Smooth muscle cell (in vitro differentiated cells): ENCODE results near the gene NMNAT3. TPM values are rescaled to one million over a fixed set of nuclear protein-coding genes. Genes with fewer than 3 reads are reported as not detected.

Source experiments
- DNase-seq: peaks from one replicate; lab custom pipeline; 2025; ENCODE audit not compliant: unreplicated experiment; lab: John Stamatoyannopoulos, UW
- H2AFZ ChIP-seq: fragments of 200-600 bp; sonication (generic); 2 replicates; pipeline ENCODE4 v1.6.0; 2016; ENCODE audit warnings: antibody characterized with exemption, low read depth, mild to moderate bottlenecking
- H3F3A ChIP-seq: fragments of 200-600 bp; sonication (generic); 2 replicates; pipeline ENCODE4 v1.6.0; 2017; ENCODE audit warnings: antibody characterized with exemption, low read depth
- H3K27ac ChIP-seq: fragments of 200-600 bp; sonication (generic); 2 replicates; pipeline ENCODE4 v1.5.1; 2016; ENCODE audit warnings: low read depth, mild to moderate bottlenecking
- H3K27me3 ChIP-seq: fragments of 200-600 bp; sonication (generic); 2 replicates; pipeline ENCODE4 v1.6.1; 2016; ENCODE audit warnings: low read depth, mild to moderate bottlenecking
- H3K36me3 ChIP-seq: fragments of 200-600 bp; sonication (generic); 2 replicates; pipeline ENCODE4 v1.5.1; 2016; ENCODE audit warnings: low read depth
- H3K4me1 ChIP-seq: fragments of 200-600 bp; sonication (generic); 2 replicates; pipeline ENCODE4 v1.5.1; 2016; ENCODE audit warnings: low read depth
- H3K4me2 ChIP-seq: fragments of 200-600 bp; sonication (generic); 2 replicates; pipeline ENCODE4 v1.6.0; 2016; ENCODE audit warnings: mild to moderate bottlenecking
- H3K4me3 ChIP-seq: fragments of 200-600 bp; sonication (generic); 2 replicates; pipeline ENCODE4 v1.5.1; 2016; ENCODE audit warnings: mild to moderate bottlenecking
- H3K79me2 ChIP-seq: fragments of 200-600 bp; sonication (generic); 2 replicates; pipeline ENCODE4 v1.6.0; 2016; ENCODE audit warnings: low read depth, mild to moderate bottlenecking
- H3K9ac ChIP-seq: fragments of 200-600 bp; sonication (generic); 2 replicates; pipeline ENCODE4 v1.6.0; 2016; ENCODE audit warnings: low read depth
- H3K9me3 ChIP-seq: fragments of 200-600 bp; sonication (generic); replicated peaks from 2 replicates; pipeline ENCODE4 v1.5.1; 2016; ENCODE audit warnings: low read depth
- H4K20me1 ChIP-seq: fragments of 200-600 bp; sonication (generic); 2 replicates; pipeline ENCODE4 v1.6.0; 2016; ENCODE audit warnings: low read depth
- WGBS: methylation state at CpG from one replicate; pipeline ENCODE4 v1.1.7; 2016; ENCODE audit warnings: low lambda C conversion rate; 5-methylcytosine and 5-hydroxymethylcytosine counted together
- polyA plus RNA-seq: library from polyadenylated mRNA; unstranded; fragments of >200 nt; fragmentation: Nextera tagmentation; extraction: Ambion mirVana; gene quantifications from 2 replicates; pipeline ENCODE4 v1.2.1, GENCODE V29; 2016
- total RNA-seq: library from RNA; depleted of rRNA; stranded (reverse); fragments of >200 nt; gene quantifications from 2 replicates; pipeline ENCODE4 v1.2.3, GENCODE V29; 2014
- TF ChIP-seq, protein P1 (sequence below): fragments of 200-600 bp; sonication (generic); IDR thresholded peaks from 2 replicates; pipeline ENCODE4 v1.5.1; 2017; ENCODE audit warnings: borderline replicate concordance, mild to moderate bottlenecking, antibody characterized with exemption; ENCODE audit not compliant: insufficient read depth, poor library complexity, severe bottlenecking

The NMNAT3 gene
- total and polyA plus RNA-seq, 2 experiments from 2014 or later, result 0.18 to 0.65 TPM

DNA sequence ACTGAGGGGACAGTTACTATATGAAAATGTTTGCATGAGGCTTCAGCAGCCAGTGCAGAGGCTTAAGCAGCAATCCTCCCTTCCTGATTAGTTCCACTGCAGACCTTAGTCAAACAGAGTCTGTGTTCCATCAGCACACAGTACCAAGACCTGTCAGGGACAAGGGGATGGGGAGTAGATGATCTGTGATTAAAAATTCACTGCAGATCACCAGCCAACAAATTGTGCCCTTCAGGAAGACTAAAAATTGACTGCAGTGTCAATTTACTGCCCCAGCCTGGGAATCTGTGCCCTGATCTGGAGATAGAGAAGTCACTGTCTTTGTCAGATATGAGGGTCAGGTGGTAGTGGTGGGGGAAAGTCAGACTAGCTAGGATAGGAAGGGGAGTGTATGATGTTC, 13.8 kb upstream of the NMNAT3 start:
- Histone ChIP-seq H2AFZ (no peak overlapping the region), H3K27ac (no peak overlapping the region), H3K4me3 (no peak overlapping the region), H3K36me3 (no peaks in the 10 kb centered on the region), H3K9me3 (no peaks in the 10 kb centered on the region), H3K4me2 (no peak overlapping the region), H3K4me1 (peaks cover 17% of the 10 kb centered on the region), H3K9ac (no peak overlapping the region), H3K79me2 (no peaks in the 10 kb centered on the region), H4K20me1 (no peaks in the 10 kb centered on the region), H3F3A (no peaks in the 10 kb centered on the region), H3K27me3 (peaks cover 16% of the 10 kb centered on the region)
- no peak for DNase-seq
- TF ChIP-seq, protein P1, sequence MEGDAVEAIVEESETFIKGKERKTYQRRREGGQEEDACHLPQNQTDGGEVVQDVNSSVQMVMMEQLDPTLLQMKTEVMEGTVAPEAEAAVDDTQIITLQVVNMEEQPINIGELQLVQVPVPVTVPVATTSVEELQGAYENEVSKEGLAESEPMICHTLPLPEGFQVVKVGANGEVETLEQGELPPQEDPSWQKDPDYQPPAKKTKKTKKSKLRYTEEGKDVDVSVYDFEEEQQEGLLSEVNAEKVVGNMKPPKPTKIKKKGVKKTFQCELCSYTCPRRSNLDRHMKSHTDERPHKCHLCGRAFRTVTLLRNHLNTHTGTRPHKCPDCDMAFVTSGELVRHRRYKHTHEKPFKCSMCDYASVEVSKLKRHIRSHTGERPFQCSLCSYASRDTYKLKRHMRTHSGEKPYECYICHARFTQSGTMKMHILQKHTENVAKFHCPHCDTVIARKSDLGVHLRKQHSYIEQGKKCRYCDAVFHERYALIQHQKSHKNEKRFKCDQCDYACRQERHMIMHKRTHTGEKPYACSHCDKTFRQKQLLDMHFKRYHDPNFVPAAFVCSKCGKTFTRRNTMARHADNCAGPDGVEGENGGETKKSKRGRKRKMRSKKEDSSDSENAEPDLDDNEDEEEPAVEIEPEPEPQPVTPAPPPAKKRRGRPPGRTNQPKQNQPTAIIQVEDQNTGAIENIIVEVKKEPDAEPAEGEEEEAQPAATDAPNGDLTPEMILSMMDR, result no peak

DNA sequence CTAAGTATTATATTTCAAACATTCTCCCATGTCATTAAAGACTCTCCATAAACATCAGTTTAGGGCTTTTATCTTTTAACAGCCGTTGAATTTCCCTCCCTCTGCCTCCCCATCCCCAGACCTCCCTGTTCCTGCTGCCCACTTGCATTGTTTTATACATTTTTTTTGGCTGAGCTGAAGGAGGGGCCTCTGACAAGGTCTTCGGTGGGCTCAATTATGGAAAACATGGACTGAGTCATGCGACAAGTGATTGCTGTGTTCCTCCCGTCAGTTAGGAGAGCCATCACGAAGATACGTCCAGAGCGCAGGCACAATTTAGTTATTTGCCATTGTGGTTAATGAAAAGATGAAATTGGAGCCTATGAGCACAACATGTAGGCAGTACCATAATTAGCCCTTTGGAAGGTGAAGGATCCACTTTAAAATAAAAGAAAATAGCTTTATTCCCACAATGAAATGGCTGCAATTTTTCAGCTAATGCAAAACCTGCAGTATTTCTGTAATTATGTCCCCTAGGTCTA, 12.0 kb upstream of the NMNAT3 start:
- Histone ChIP-seq H3K4me2 (no peak overlapping the region), H3K4me3 (no peak overlapping the region), H3K27me3 (peaks cover 22% of the 10 kb centered on the region), H2AFZ (no peak overlapping the region), H3K9ac (no peak overlapping the region), H3K79me2 (no peaks in the 10 kb centered on the region), H3K9me3 (no peaks in the 10 kb centered on the region), H3K36me3 (no peaks in the 10 kb centered on the region), H3K27ac (no peak overlapping the region), H3K4me1 (peaks cover 17% of the 10 kb centered on the region), H4K20me1 (no peaks in the 10 kb centered on the region), H3F3A (no peaks in the 10 kb centered on the region)
- DNase-seq, result no peak
- 65% methylated on average over 7 of the region's 7 CpGs for WGBS
- TF ChIP-seq, protein P1, result no peak

DNA sequence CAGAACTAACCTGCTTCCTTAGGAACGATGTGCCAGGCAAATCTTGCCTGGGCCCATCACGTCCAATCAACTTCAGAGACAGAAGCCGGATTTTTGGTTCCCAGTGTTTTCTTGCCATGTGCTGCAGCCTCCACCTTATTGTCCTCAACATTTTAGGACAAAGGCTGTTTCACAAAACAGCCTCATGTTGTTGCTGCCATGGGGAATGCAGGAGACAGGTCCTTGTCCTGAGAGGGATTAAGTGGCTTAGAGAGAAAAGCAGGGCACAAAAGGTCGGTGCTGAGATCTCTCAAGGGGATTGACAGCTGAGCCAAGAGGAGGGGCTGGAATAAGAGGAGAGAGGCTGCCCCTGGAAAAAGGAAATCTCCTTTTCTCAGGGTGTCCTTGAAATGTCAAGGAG, 11.3 kb upstream of the NMNAT3 start:
- TF ChIP-seq, protein P1, result no peak
- H2AFZ ChIP-seq, result no peak overlapping the region
- H3K9ac ChIP-seq, result no peak overlapping the region
- H3K79me2 ChIP-seq, result no peaks in the 10 kb centered on the region
- peaks cover 17% of the 10 kb centered on the region for H3K4me1 ChIP-seq
- no peaks in the 10 kb centered on the region for H4K20me1 ChIP-seq
- no peaks in the 10 kb centered on the region for H3K36me3 ChIP-seq
- peaks cover 22% of the 10 kb centered on the region for H3K27me3 ChIP-seq
- WGBS, result 64% methylated on average over 4 of the region's 4 CpGs
- no peak overlapping the region for H3K27ac ChIP-seq
- no peaks in the 10 kb centered on the region for H3F3A ChIP-seq
- H3K9me3 ChIP-seq, result no peaks in the 10 kb centered on the region
- H3K4me2 ChIP-seq, result no peak overlapping the region
- no peak for DNase-seq
- H3K4me3 ChIP-seq, result no peak overlapping the region

DNA sequence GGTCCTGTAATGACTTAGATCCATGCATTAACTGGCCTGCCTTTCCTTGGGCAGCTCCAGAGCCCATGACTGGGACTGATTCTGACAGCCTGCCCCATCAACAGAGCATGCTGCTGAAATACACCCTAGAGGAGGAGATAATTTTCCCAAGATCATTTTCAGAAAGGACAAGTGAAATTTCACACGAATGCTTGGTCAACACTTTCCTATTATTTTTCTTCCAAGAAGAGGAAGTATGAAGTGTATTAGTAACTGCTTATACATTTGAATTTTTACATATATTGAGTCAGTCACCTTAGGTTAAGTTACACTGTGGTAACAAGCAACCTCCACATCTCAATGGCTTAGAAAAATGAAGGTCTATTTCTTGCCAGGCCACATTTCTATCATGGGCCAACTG, 9.7 kb upstream of the NMNAT3 start:
- Histone ChIP-seq H3K9me3 (no peaks in the 10 kb centered on the region), H3K27me3 (peaks cover 22% of the 10 kb centered on the region), H2AFZ (no peak overlapping the region), H4K20me1 (no peaks in the 10 kb centered on the region), H3K27ac (no peak overlapping the region), H3F3A (no peaks in the 10 kb centered on the region), H3K36me3 (no peaks in the 10 kb centered on the region), H3K9ac (no peak overlapping the region), H3K4me1 (peaks cover 17% of the 10 kb centered on the region), H3K4me2 (no peak overlapping the region), H3K79me2 (no peaks in the 10 kb centered on the region), H3K4me3 (no peak overlapping the region)
- TF ChIP-seq, protein P1, result no peak
- 89% methylated on average over 1 of the region's 1 CpG for WGBS
- no peak for DNase-seq
